Measurements from ENCODE around the gene TPGS1. TPM values are rescaled to one million over a fixed set of nuclear protein-coding genes. Genes with fewer than 3 reads are reported as not detected.

Gene TPGS1, protein sequence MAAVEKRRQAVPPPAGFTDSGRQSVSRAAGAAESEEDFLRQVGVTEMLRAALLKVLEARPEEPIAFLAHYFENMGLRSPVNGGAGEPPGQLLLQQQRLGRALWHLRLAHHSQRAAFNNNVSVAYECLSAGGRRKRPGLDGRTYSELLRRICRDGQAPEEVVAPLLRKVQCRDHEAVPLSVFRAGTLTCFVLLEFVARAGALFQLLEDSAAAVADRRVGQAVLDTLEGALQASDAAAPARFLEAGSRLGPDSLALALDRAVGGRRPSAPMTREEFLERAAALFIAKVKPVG
- 24.2 and 39.6 TPM in 2 replicates for total RNA-seq

DNA sequence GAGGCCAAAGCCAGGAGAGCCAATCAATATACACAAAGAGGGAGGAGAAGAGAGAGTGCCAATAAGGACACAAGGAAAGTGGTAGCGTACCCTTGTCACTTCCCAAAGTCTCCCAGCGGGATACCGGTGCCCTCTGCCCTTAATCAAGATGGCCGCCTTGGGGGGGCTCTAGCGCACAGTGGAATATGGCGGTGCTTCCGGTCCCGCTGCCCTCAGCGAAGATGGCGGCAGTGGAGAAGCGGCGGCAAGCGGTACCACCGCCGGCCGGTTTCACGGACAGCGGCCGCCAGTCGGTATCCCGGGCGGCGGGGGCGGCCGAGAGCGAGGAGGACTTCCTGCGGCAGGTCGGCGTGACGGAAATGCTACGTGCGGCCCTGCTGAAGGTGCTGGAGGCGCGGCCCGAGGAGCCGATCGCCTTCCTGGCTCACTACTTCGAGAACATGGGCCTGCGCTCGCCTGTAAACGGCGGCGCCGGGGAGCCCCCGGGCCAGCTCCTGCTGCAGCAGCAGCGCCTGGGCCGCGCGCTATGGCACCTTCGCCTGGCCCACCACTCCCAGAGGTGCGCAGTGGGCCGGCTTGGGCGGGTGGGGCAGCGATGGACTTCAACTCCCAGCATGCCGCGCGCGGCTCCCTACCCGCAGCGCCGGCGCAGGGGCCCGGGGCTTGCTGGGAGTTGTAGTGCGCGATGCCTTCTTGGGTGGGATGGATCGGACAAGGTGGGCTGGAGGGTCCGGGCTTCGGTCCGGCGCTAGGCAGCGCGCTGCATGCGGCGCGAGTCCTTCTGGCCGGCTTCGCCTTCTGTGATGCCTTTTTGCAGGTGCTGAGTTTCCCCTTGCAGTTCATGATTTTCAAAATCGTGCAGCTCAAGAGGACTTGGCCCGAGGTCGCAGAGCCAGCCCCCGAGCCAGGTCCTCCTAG, at the start of gene TPGS1:
TPGS1 (plus strand) TSS at position 212 of the 918 bp plus-strand sequence; CDS start at position 222, 10 bp downstream.
- DNase-seq (ENCODE audit: low read depth, low spot score), result peak; percentile 99

DNA sequence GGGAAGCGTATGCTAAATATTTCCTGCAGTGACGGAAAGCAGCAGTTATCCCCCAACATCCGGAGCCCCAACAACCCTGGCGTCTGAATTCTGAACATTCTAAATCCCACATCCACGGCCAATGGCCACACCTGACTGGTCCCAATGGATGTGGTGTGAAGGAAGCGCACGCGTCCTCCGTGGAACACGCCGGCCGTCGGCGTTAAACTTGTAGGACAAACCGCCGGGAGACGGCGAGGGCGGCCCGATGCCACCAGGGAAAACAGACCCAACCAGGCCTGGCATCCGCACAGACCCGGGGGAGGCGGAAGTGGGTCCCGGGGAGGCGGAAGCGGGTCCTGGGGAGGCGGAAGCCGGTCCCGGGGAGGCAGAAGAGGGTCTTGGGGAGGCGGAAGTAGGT, 49.7 kb upstream of the TPGS1 start:
- no peak for DNase-seq (ENCODE audit: low read depth, low spot score)

DNA sequence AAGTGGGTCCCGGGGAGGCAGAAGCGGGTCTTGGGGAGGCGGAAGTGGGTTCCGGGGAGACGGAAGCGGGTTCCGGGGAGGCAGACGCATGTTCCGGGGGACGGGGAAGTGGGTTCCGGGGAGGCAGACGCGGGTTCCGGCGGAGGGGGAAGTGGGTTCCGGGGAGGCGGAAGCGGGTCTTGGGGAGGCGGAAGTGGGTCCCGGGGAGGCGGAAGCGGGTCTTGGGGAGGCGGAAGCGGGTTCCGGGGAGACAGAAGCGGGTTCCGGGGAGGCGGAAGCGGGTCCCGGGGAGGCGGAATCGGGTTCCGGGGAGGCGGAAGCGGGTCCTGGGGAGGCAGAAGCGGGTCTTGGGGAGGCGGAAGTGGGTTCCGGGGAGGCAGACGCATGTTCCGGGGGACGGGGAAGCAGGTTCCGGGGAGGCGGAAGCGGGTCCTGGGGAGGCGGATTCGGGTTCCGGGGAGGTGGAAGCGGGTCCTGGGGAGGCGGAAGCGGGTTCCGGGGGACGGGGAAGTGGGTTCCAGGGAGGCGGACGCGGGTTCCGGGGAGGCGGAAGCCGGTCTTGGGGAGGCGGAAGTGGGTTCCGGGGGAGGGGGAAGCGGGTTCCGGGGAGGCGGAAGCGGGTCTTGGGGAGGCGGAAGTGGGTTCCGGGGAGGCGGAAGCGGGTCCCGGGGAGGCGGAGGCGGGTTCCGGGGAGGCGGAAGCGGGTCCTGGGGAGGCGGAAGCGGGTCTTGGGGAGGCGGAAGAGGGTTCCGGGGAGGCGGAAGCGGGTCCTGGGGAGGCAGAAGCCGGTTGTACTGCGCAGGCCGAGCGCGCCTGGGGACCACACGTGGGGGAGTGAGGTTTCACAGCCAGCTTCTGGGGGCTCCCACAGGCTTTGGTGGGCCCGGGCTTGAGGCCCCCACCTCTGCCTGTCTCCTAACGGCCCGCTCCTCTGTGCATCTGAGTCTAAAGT, 48.9 kb upstream of the TPGS1 start:
- no peak for DNase-seq (ENCODE audit: low read depth, low spot score)

DNA sequence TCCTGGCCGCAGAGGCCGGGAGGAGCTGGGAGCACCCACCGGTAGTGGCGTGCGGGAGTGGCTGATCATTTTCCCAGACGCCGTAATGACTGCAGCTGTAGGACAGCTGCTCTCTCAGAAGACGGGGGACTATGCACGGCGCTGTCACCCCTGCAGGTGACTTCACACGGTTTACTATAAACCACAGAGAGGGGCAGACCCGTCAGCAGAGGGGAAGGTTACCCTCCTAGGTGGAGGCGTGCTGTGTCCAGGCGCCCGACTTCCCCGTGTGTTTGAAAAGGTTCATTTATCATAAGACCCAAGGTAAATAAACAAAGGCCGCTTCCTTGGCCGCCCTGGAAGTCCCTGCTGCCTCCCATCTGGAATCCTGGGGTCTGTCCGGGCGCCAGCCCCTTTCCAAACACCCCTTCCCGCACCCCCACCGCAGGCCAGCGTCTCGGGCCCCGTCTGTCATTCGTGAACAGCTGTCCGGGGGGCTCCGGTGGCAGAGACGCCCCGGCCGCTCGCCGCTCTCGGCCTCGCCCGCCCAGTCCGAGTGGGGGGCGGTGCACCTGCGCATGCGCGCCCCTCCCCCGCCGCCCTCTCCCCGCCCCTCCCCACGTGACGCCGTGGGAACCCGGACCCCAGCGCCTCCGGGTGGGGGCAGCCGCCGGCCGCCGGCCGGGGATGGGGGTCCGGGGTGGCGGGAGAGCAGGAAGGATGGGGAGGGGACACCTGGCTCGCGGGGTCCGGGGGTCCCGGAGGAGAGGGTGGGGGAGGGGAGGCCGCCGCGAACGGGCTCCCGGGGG, 47.4 kb upstream of the TPGS1 start:
- DNase-seq (ENCODE audit: low read depth, low spot score), result no peak

DNA sequence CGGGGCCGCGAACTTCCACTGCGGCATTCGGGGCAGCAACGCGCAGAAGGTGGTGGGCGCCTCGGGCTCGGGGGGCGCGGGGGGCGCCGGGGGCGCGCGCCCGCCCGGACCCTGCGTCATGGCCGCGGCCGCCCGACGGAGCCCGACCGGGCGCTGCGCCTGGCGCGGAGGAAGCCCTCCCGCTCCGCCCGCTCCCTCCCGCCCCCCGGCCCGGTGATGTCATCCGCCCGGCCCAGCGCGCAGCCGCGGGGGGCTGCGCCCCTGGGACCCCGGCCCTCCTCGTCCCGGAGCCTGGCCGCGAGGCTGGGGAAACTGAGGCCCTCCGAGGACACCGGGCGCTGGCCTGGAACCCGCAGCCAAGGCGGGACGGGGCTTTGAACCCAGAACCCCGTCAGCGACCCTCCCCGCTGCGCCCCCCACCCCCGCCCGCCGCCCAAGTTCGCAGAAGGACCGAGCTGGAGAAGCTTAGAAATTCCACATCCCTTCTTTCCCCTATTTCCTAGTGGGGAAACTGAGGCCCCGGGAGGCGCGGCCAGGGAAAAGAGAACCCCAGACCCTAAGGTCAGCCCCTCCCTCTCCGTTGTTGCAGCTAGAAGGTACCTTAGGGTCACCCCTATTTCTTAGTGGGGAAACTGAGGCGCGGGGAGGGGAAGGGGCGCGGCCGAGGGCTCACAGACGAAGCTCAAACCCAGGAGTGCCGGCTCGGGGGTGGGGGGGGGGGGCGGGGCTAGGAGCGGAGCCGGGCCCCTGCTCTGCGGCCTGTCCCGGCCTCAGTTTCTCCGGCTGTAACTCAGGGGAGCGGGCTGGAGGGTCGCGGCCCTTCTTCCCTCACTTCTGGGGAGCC, 46.2 kb upstream of the TPGS1 start, which contains the start of gene SHC2:
SHC2 (minus strand) TSS at position 157 of the 844 bp plus-strand sequence; CDS start at position 120, 37 bp downstream.
- DNase-seq (ENCODE audit: low read depth, low spot score), result no peak

DNA sequence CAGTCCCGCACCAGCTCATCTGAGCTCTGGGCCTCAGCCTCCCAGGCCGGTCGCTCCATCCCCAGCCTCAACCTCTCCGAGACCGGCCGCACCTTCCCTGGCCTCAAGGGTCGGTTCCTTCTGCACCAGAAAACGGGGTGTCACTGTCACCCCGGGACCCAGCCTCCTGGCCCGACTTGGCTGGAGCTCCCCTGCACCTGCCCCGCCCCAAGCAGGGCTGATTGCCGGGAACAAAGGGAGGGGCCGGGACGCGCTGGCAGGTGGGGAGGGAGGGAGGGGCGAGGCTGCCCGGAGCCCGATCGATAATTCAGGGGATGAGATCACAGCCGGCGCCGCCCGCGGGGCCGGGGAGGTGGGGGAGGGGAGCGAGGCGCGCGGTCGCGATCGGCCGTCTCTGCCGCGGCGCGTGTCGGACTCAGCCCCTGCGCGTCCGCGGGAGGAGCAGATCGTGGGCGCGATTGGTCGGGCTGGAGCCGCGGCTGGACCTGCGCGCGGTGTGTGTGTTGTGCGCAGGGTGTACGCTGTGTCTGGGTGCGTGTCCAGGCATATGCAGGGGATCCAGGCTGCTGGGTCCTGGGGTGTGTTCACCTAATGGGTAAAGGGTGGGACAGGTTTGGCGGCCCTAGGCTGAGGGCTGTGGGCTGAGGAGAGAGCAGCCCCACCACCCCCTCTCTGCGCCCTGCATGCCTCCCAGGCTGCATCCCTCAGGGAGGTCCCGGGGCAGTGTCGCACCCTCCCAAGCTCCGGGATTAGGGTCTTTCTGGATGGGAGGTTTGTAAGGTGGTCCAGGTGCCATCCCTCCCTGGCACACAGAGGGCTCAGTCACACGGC, 45.4 kb upstream of the TPGS1 start:
- DNase-seq (ENCODE audit: low read depth, low spot score), result no peak

DNA sequence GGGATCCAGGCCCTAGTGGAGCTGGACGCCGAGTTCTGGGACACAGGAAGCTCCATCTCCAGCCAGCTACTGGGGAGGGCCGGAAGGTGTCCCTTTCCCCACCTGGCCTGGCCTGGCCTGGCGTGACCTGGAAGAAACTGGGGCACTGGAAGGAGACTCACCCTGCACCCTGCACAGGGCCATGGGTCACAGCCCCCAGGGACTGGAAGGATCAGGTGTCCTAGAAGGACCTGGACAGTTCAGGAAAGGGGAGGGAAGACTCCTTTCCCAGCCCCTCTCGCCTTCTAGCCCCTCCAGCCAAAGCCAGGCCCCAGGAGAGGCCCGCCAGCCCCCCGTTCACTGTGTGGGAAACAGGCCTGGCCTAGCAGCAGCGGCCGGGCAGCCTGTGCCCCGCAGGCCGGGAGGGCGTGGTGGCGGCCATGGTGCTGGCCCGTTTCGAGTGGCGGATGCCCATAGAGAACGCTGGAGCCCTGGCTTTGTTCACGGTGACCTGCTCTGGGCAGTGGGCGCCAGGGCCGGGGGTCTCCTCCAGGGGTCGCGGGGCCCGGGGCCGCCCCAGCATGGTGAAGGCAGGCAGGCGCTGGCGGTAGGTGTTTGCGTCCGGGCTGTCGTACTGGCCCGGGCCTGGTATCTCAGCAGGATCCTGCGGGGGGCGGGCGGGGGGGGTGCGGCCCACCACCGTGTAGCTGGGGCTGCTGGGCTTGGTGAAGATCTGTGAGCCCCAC, 43.7 kb upstream of the TPGS1 start:
- no peak for DNase-seq (ENCODE audit: low read depth, low spot score)

DNA sequence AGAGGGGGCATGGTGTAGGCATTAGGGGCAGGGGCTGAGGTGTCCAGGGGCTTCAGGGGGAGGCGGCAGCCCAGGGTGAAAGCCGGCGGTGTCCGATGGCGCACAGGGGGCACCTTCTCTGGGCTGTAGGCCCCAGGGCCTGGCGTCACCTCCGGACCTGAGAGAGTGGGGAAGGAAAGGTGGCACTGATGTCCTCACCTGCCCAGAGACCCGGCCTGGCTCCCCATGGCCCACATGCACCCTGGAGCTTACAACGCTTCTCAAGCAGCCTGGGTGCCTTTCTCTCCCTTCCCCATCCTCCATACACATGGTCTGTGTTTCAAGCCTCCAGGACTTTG, 43.1 kb upstream of the TPGS1 start:
- DNase-seq (ENCODE audit: low read depth, low spot score), result no peak

DNA sequence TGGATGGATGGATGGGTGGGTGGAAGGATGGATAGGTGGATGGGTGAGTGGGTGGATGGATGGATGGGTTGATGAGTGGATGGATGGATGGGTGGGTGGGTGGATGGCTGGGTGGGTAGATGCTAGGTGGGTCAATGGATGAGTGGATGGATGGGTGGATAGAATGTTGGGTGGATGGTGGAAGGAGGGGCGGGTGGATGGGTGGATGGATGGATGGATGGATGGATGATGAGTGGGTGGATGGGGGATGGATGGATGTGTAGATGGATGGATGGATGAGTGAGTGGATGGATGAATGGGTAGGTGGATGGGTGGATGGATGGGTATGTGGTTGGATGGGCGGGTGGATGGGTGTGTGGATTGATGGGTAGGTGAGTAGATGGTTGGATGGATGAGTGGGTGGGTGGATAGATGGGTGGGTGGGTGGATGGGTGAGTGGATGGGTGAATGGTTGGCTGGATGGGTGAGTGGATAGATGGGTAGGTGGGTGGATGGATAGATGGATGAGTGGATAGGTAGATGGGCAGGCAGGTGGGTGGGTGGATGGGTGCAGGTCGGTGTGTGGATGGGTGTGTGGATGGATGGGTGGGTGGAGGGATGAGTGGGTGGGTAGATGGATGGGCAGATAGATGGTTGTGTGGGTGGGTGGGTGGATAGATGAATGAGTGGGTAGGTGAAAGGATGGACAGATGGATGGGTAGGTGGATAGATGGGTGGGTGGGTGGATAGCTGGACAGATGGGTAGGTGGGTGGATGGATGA, 42.1 kb upstream of the TPGS1 start:
- no peak for DNase-seq (ENCODE audit: low read depth, low spot score)

DNA sequence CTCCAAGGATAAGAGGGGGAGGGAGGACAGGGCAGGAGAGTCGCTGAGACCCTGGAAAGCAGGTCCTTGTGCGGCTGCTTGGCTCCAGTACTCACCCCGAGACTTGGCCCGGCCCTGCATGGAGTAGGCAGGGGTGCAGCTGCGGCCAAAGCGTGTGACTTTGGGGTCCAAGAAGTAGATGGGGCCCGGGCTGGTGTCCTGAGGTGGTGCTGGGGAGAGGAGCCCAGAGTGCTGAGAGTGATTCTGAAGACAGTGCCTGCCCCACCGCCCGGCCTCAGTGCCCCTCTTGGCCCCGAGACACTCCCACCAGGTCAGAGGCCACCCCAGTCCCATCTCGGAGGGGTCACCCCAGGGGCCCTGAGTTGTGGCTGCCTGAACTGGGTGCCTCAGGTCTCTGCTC, 39.7 kb upstream of the TPGS1 start:
- no peak for DNase-seq (ENCODE audit: low read depth, low spot score)

DNA sequence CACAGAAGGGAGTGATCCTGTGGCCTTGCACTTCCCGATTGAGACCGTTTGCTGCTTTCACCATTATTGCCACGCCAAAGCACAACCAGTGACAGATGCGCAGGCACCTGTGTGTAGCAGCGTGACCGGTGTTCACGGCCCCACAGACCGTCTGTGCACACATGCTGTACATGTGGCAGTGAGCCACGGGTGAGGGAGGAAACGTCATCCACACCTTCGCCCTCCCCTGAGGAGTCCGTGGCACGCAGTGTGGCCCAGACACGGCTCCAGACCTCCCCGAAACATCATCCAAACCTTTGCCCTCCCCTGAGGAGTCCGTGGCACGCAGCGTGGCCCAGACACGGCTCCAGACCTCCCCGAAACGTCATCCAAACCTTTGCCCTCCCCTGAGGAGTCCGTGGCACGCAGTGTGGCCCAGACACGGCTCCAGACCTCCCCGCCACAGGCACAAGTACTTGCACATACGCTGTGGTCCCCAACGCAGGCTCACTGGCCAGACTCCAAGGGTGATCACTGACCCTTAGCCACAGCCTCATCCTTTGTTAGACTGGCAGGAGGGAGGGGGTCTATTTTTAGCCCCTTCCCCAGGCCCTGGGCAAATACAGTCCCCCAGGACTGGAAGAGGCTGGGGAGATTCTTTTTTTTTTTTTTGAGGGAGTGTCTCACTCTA, 38.6 kb upstream of the TPGS1 start:
- no peak for DNase-seq (ENCODE audit: low read depth, low spot score)

DNA sequence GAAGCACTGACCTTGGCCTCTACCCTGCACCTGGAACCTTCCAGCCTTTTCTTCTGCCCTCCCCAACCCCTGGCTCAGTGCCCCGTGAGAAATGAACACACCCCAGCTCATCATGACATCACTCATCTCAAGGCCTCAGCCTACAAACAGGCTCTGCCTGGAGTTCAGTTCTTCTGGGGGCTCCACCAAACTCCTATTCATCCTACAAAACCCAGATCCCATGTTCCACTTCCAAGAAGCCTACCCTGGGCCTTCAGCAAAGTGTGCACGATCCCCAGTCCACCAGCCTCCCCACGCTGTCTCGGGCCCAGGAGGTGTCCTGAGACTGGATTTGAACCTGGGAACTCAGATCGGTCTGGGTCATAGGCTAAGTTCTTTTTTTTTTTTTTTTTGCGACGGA, 37.5 kb upstream of the TPGS1 start:
- DNase-seq (ENCODE audit: low read depth, low spot score), result no peak

DNA sequence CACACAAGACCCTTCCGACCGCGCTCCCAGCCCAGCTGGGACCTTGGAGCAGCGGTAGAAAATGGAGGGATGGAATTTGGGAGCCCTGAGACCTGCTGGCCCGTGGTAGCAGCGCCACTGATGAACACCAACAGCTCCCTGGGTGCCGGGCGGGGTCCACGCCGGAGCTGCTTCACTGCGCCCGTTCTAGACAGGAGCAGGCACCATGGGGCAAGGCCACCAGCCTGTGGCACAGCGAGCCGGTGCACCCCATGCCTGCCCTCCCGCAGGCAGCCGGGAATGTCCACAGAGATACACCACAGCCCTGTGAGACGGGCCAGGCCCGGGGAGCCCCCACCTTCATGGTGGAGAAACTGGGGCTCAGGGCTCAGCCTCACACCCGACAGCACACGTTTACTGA, 36.6 kb upstream of the TPGS1 start:
- no peak for DNase-seq (ENCODE audit: low read depth, low spot score)

DNA sequence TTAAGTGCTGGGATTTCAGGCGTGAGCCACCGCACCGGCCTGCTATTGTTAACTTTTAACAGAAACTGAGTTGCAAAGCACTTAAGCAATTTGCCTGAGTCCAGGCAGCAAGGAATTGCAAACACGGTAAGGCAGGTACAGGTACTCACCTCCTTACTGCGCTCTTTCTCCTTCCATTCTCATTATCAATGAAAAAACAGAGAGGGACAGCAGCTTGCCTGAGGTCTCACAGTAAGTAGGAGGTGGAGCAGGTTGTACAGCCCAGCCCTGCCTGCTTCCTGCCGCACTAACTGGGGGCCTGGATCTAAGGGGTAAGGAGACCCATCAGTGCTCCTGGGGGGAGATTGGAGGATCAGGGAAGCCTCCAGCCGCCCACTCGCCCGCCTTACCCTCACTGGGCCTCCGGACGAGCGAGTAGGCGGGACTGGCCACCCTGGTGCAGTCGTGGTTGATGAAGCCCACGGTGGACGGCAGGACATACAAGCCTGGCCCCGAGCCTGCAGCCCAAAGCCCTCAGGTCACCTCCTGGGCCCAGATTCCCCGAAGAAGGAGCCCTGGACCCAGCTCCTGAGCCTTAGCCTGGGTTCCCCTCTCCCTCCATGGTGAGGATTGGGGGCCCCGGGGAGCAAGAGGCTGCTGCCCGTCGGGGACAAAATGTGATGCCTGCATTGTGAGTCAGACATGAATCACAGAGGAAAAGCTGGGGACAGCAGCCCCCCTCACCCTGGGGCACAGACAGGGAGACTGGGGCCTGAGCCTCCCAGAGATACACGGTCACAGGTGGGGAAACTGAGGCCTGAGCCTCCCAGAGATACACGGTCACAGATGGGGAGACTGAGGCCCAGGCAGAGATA, 35.1 kb upstream of the TPGS1 start:
- no peak for DNase-seq (ENCODE audit: low read depth, low spot score)

DNA sequence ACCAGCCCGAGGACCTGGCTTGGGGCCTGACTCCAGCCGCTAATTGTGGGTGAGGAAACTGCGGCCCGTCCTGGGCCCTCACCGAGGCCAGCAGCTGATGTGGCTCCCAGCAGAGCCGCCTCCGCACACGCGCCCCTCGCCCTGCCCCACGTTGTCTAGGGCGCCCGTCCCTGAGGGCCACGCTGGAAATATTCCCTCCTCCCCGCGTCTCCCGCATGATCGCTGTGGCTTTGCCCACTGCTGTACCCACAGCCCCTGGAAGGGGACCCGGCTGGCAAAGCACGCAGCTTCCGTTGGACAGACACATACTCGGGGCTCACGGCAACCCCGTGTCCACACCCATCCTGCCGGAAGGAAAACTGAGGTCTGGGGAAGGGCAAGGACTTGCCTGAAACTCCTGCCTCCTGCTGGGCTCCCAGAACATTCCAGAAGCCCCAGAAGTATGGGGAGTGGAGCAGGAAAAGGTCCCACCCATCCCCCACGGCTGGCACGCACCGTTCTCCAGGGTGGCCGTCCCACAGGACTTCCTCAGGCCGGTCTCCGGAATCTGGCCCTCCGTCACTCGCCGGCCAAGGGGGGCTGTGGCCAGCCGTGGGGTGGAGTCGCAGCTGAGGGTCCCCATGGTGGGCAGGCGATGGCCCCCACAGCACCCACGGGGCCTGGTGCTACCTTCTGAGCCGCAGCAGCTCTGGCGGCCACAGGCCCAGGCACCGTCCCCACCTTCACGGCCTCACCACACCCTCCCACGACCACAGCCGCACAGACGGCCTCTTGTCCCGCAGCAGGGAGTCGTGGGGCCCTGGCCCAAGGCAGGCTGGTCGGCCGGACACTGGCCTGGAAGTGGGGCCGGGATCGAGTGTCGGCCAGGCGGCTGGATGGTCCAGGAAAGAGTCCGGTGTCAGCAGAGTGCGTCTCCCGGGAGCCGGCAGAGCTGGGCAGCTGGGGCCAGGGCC, 32.9 kb upstream of the TPGS1 start:
- DNase-seq (ENCODE audit: low read depth, low spot score), result no peak
